Cerebellar nuclear complex (tissue), 1 donor: ENCODE results near the gene GUCA2B.

Source experiments
- DNase-seq, 2 experiments: peaks; one replicate each; lab custom pipeline; 2025; lab: John Stamatoyannopoulos, UW

The GUCA2B gene

GRCh38 chr1:42165511-42166210 lies 12.5 kb downstream of the GUCA2B start:
- DNase-seq = no peak

GRCh38 chr1:42167611-42168390 lies 14.6 kb downstream of the GUCA2B start:
- no peak for DNase-seq

GRCh38 chr1:42168391-42168670 lies 15.1 kb downstream of the GUCA2B start:
- DNase-seq = no peak

DNA sequence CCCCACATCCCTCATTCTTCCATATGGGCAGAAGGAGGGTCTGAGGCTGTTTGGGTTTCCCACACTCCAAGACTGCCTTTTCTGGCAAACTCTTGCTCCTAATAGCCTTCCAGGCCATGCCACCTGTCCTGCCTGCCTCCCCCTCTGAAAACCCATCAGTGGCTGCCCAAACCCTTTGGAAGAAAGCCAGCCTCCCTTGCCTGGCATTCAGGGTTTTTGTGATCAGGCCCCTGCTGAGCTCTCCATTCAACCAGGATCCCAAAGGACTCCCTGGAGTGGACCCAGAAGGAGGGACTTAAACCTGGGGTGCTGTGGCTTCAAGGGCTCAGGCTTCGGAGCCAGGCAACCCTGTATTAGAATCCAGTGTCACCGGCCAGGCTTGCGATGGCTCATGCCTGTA lies 15.6 kb downstream of the GUCA2B start:
- no peak for DNase-seq

DNA sequence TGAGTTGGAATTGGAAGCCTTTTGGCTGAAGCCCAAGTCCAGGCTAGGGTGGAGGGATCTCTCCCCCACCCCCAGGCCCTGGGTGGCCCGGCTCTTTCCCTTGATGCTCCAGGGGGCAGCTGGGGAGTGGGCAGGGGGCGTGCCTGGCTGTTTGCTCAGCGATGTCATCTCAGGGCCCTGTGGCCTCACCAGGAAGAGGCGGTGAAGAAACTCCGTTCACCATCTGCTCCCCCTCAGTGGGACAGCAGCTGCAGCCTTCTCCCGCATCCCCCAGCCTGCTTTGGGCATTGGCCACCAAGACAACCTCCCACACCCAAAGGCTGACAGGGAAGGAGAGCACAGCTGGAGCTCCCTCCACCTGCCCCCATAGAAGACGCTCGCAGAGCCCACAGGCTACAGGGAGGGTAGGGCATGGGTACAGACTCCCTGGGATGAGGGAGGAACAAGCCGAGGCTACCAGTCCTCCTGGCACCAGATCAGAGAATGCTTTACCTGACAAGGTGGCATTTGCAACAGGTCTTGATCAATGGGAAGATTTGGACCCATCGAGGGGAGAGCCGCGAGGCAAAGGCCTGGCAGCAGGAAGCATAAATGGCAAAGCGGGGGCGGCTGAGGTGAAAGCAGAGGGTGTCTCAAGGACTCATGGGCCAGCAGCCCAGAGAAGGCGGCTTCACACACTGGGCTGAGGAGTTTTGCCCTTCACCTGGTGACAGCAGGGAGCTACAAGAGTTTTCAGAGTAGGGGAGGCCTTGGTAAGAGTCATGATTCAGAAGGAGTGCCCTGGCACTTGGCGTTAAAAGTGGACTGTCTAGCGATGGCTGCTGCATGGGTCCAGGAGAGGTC lies 17.8 kb downstream of the GUCA2B start:
- DNase-seq = no peak

GRCh38 chr1:42171679-42172266 lies 18.6 kb downstream of the GUCA2B start:
- DNase-seq = no peak

- no peak for DNase-seq
These were observed 19.3 kb downstream of the GUCA2B start for GRCh38 chr1:42172381-42173133.

DNA sequence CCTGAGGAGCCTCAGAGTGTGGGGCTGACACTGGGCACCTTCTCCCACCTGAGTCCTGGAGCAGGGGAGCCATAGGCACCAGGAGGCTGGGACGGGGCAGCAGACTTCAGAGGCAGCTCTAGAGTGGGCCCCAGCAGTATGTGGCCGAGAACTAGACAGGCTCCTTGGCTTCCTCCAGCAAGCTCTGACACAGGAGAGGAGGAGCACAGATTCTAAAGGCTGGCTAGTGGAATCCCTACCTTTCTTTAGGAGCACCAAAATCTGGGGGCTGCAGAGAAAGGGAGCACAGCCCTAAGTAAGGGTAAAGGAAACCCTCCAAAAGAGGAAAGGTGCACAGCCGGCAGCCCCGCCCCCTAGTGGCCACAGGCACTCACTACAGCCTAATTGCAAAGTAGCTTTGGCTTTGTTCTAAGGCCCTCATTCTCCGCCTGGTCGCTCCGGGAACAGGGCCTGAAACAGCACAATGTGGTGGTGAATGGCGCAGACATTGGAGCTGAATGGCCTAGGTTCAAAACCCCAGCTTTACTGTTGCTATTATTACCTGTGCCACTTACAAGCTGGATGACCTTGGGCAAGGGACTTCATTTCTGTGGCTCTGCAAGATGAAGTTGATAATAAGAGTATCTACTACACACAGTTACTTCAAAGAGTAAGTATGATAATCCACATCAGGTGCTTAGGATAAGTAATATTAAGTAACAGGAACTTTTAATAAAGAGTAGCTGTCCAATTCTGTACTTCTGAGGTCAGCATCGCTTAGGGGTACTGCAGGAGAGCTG lies 20.1 kb downstream of the GUCA2B start:
- peak in 1 of 2 experiments; percentile 35 for DNase-seq

DNA sequence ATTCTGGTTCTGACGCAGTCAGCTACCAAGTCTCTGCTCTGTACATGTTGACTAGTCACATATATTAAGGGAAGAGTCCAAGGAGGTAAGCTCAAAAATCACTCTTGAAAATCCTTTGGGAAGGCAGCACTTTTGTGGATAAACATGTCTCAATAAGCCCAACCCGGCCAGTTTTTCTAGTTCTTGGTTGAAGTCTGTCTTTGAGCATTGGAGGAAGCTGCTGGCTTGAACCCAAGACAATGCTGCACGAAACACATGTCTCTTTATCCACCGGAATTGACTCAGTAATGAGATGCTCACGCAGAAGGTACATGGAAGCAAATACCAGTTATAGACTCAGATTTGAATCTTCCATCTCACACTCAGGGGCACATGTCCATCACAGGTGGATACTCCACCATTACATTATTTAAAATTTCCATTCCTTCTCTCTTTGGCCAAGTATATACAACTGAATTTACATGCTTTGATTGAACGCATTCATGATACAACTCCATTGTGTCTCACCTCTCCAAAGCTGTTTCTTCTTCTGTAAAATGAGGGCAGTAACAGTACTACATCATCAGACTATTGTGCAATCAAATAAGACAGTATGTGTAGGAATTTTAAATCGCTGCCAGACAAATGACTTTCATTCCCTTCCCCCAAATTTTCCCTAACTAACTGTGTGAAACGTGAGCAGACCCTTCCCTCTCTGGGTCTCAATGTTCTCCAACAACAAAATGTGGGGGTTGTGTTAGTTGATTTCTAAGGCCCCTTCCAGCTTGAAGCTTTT lies 20.9 kb downstream of the GUCA2B start:
- DNase-seq = no peak

DNA sequence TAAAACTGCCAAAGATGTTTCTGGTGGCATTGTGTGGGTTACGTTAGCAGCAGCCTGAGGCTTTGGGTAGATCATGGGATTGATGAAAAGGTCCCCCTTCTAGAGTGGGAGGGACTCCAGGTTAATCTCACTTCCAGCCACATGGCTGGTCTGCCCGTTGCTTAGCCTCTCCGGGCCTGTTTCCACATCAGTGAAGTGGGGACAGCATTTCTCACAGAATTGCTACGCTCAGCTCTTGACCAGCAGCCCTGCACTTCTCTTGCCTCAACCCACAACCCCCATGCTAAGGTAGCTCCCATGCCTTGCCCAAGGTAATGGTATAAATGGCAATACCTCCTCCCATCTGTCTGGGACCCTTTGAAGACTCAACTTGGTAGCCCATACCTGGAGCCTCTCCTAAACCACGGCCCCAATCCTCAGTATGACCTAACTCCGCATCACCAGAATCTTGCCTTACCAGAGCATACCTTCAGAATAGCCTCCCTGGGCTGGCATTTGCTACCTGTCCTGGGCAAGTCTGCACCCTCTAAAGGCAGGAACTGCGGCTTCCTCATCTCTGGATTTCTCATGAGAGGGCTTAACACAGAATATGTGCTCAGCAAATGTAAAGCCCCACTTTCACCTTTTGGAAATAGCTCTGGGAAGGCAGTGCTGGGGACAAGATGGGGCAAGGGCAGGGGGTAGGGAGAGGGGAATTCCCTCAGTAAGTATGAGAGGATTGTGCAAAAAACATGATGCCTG lies 22.3 kb downstream of the GUCA2B start:
- DNase-seq = no peak

DNA sequence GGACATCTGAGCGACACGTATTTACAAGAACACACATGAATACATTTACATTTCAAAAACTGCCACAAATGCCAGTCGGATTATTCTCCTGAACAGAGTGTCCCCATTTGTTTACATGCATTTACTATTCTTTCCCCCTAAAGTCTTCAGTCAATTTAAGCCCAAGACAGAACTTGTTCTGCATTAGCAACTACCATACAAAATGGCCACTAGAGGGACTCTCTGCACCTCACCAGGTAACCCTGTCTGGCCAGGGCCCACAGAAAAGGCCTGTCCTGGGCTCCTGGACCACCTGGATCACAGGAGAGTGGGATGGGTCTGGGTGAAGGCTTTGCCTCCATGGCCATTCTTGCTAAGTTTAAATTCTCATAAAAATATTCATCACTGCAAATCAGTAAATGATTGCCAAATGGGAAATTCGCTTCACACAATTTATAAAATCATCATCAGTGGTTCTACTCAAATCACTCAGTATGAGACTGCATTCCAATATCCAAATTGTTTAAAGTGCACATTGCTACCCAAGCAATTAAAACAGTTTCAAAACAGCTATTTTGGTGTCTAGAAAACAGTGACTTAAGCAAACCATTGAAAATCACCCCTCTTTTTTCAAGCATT lies 23.8 kb downstream of the GUCA2B start:
- peak in 1 of 2 experiments; percentile 21 for DNase-seq

DNA sequence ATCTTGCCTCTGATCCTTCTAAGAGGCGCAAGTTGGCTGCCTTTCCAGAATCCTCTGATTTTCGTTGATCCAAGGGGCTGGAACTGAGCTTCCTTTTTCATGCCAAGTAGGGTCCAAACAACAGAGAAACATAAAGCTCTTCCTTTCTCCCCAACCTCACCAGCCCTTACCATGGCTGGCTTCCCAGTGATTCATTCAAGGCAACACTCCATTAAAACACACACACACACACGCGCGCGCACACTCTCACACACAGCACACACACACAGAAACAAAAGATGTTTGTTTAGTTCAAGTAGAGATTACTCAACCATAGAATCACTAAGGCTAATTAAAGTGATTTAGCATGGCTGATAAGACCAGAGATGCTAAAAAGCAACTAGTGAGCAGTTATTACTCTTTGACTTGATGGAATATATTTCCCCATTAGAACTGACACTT lies 24.4 kb downstream of the GUCA2B start:
- DNase-seq = no peak

DNA sequence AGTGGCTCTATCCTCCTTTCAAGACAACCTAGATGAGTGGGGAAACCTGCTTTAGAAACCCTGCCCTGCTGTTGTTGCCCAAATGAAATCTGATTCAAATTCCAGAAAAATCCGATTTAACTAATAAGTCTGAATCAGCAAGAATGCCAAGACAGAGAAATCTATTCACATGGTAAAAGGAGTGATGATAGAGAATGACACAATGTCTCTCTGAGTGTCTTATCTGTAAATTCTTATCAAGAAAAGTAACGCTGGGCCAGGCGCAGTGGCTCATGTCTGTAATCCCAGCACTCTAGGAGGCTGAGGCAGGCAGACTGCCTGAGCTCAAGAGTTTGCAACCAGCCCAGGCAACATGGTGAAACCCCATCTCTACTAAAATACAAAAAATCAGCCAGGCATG lies 25.0 kb downstream of the GUCA2B start:
- no peak for DNase-seq

DNA sequence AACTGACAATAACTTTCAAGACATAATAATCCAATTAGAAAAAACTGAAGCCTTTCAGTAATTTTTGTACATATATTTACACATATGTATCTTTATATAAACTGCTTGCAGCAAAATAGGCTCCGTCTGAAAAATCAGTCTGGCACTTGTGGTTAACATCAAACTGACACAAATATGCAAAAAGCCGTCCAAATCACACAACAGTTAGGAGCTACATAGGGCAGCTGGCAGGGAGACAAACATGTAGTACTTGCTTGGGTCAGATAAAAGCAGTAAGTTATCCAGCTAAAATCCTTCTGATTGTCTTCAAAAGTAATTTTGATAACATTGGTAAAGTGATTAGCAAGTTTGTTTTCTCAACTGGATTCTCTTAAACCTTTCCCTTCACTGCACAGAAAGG lies 26.1 kb downstream of the GUCA2B start:
- no peak for DNase-seq

DNA sequence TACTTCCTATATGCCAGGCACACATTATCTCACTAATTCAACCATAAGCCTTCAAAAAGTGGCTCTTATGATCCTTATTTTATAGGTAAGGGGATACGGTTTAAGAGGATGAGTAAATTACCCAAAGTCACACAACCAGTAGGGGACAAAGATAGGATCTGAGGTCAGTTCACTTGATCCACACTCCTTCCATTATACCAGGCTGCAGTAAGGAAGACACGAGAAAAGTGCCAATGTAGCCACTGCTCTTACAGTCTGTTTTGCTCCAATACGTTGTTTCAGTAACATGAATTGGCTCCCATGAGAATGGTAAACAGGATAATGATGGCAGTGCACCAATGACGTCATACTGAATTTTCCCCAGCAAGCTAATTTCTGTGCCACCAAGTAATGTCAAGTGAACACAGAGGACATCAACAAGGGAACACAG lies 26.7 kb downstream of the GUCA2B start:
- no peak for DNase-seq

DNA sequence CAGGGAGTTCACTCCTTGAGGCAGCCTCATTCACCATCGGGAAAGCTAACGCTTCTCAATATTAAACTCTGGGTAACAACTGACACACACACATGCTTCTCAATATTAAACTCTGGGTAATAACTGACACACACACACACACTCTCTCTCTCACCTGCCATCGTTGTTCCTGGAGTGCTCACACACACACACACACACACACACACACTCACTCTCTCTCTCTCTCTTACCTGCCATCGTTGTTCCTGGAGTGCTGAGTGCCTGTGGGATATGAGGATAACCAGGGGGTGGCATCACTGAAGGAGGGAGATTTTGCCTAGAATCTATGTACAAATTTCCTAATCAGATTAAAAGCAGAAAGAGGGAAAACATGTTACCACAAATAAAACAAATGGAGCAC lies 28.5 kb downstream of the GUCA2B start:
- no peak for DNase-seq

- DNase-seq = no peak
These were observed 30.2 kb downstream of the GUCA2B start for GRCh38 chr1:42183210-42183956.

- DNase-seq = no peak
These were observed 30.7 kb downstream of the GUCA2B start for GRCh38 chr1:42183957-42184268.
